Panc1 (cell line): ENCODE data around the gene MEX3C. TPM values are rescaled to one million over a fixed set of nuclear protein-coding genes. Genes with fewer than 3 reads are reported as not detected.

ENCODE experiments used
- ATAC-seq: fragments of 200-7000 bp; cut with Tn5 transposase; 2 replicates; pipeline ENCODE4 v1.9.1; 2020; ENCODE audit warnings: mild to moderate bottlenecking, moderate library complexity
- BruUV-seq: library from RNA; stranded (reverse); fragments of 400-500 nt; replicated peaks from 2 replicates; lab custom pipeline; 2021; lab: Mats Ljungman, UMichigan
- CTCF ChIA-PET: fragments of 300-600 bp; sonication (Branson Sonifier 250); formaldehyde crosslinking; loops from one replicate; lab custom pipeline; 2022; ENCODE audit warnings: antibody characterized with exemption; lab: Charles Lee
- POLR2A ChIA-PET: fragments of 300-600 bp; sonication (Branson Sonifier 250); formaldehyde crosslinking; loops from one replicate; lab custom pipeline; 2022; ENCODE audit warnings: antibody characterized with exemption; lab: Charles Lee
- DNase-seq: peaks from one replicate; pipeline ENCODE4 v3.0.0-alpha.2; 2010; ENCODE audit warnings: low read depth, low spot score
- H3K27ac ChIP-seq: 2 replicates; pipeline ENCODE4 v1.5.1; 2011; ENCODE audit warnings: mild to moderate bottlenecking, low read length, inconsistent platforms
- H3K27me3 ChIP-seq: fragments of 200-500 bp; sonication (Bioruptor generic); 2 replicates; pipeline ENCODE4 v1.6.0; 2014; ENCODE audit warnings: low read length, inconsistent platforms; ENCODE audit not compliant: control insufficient read depth, insufficient read depth
- H3K36me3 ChIP-seq: fragments of 200-500 bp; sonication (Bioruptor generic); 2 replicates; pipeline ENCODE4 v1.5.1; 2014; ENCODE audit warnings: inconsistent platforms, mild to moderate bottlenecking, low read length, moderate library complexity; ENCODE audit not compliant: control insufficient read depth, insufficient read depth
- H3K4me1 ChIP-seq: 2 replicates; pipeline ENCODE4 v1.5.1; 2011; ENCODE audit warnings: inconsistent platforms, mild to moderate bottlenecking, low read length, moderate library complexity; ENCODE audit not compliant: control insufficient read depth, insufficient read depth
- H3K4me3 ChIP-seq, 2 experiments: 2 replicates each; pipeline ENCODE4 v1.5.1; 2011 to 2012; ENCODE audit warnings: low read depth in 2 of 2, low read length in 2 of 2, mild to moderate bottlenecking in 2 of 2, inconsistent platforms in 1 of 2, moderate library complexity in 1 of 2
- H3K9me3 ChIP-seq: fragments of 200-500 bp; sonication (Bioruptor generic); 2 replicates; pipeline ENCODE4 v1.5.1; 2014; ENCODE audit warnings: low read depth, mild to moderate bottlenecking, inconsistent platforms, low read length, moderate library complexity; ENCODE audit not compliant: control insufficient read depth, insufficient read depth
- CTCF ChIP-seq: fragments of 450-650 bp; IDR thresholded peaks from 2 replicates; pipeline ENCODE4 v1.5.1; 2017; ENCODE audit warnings: mild to moderate bottlenecking
- POLR2AphosphoS5 ChIP-seq: IDR thresholded peaks from 2 replicates; pipeline ENCODE4 v1.6.1; 2012; ENCODE audit warnings: mild to moderate bottlenecking, low read depth, low read length, moderate library complexity
- REST ChIP-seq, 2 experiments: IDR thresholded peaks; 2 replicates each; pipeline ENCODE4 v1.6.1; 2011 to 2012; ENCODE audit warnings: low read depth in 2 of 2, control low read depth in 1 of 2, low read length in 1 of 2, mild to moderate bottlenecking in 1 of 2, moderate library complexity in 1 of 2; ENCODE audit not compliant: insufficient read depth in 1 of 2
- SIN3A ChIP-seq: IDR thresholded peaks from 2 replicates; pipeline ENCODE4 v1.6.1; 2012; ENCODE audit warnings: low read depth, mild to moderate bottlenecking, low read length, moderate library complexity, borderline replicate concordance; ENCODE audit not compliant: insufficient read depth
- TCF7L2 ChIP-seq: IDR thresholded peaks from 2 replicates; pipeline ENCODE4 v1.6.1; 2011; ENCODE audit warnings: mild to moderate bottlenecking, low read depth, low read length, inconsistent platforms
- in situ Hi-C: cut with HindIII; loops from 2 replicates; pipeline ENCODE4 v1.10.0; 2016; ENCODE audit warnings: low sequenced_read_pairs, low pct_unique_long_range_greater_than_20kb
- intact Hi-C: fragments of 100-400 bp; cut with micrococcal nuclease; formaldehyde crosslinking; loops from one replicate; pipeline ENCODE4 v1.10.0; 2022; ENCODE audit not compliant: unreplicated experiment
- total RNA-seq: library from RNA; stranded (reverse); gene quantifications from one replicate; pipeline ENCODE4 v1.2.1, GENCODE V29; 2021; ENCODE audit not compliant: unreplicated experiment

The MEX3C gene
- total RNA-seq, 1 experiment from 2014 or later, result 29.0 TPM

GRCh38 chr18:51192696-51193095 lies 4.8 kb downstream of the MEX3C start:
- ChIA-PET CTCF (no interaction called here), POLR2A (no interaction called here)
- H3K36me3 ChIP-seq, result no peaks in the 10 kb centered on the region; the same call in 1 of the 2 replicates
- no peak for DNase-seq
- no TSS peak for BruUV-seq
- no peaks in the 10 kb centered on the region for H3K9me3 ChIP-seq
- in situ Hi-C loops (no loop called here), intact Hi-C loops (no loop called here)
- no peak for ATAC-seq
- TF ChIP-seq SIN3A (no peak), CTCF (no peak), REST (IDR thresholded peaks at IDR 0.05; ENCODE audit: insufficient read depth in 1 of 2, low read depth in 2 of 2, low read length in 1 of 2) (no peak), TCF7L2 (no peak), POLR2AphosphoS5 (no peak)
- H3K4me1 ChIP-seq, result peaks cover 12% of the 10 kb centered on the region
- H3K4me3 ChIP-seq, result no peak overlapping the region
- no peaks in the 10 kb centered on the region for H3K27me3 ChIP-seq
- no peak overlapping the region for H3K27ac ChIP-seq

GRCh38 chr18:51192026-51192425 lies 5.5 kb downstream of the MEX3C start:
- no peaks in the 10 kb centered on the region for H3K27me3 ChIP-seq
- ATAC-seq, result no peak
- intact Hi-C loops (no loop called here), in situ Hi-C loops (no loop called here)
- no peak overlapping the region for H3K4me3 ChIP-seq
- no peaks in the 10 kb centered on the region for H3K9me3 ChIP-seq
- H3K36me3 ChIP-seq, result no peaks in the 10 kb centered on the region; the same call in 1 of the 2 replicates
- peaks cover 12% of the 10 kb centered on the region for H3K4me1 ChIP-seq
- ChIA-PET POLR2A (no interaction called here), CTCF (no interaction called here)
- BruUV-seq, result no TSS peak
- no peak for DNase-seq
- TF ChIP-seq REST (IDR thresholded peaks at IDR 0.05; ENCODE audit: insufficient read depth in 1 of 2, low read depth in 2 of 2, low read length in 1 of 2), result no peak
- TF ChIP-seq SIN3A, result no peak
- no peak for TF ChIP-seq POLR2AphosphoS5
- H3K27ac ChIP-seq, result no peak overlapping the region
